Liver (tissue), 3 donors: ENCODE results near the gene C4orf54.

Experiments used
- CTCF ChIP-seq: fragments of 150-350 bp; IDR thresholded peaks from 2 replicates; pipeline ENCODE4 v1.5.1; 2017; ENCODE audit warnings: improper control_type of control experiment, low read depth, low read length; ENCODE audit not compliant: missing input control
- EGR1 ChIP-seq, 2 donors: IDR thresholded peaks; 2 replicates each; pipeline ENCODE4 v1.6.1; 2016 to 2018; ENCODE audit warnings: antibody characterized with exemption in 2 of 2, low read depth in 2 of 2
- JUND ChIP-seq, 2 donors: IDR thresholded peaks; 2 replicates each; pipeline ENCODE4 v1.6.1; 2016; ENCODE audit warnings: antibody characterized with exemption in 2 of 2
- MAX ChIP-seq: IDR thresholded peaks from 2 replicates; pipeline ENCODE4 v1.6.1; 2016; ENCODE audit warnings: antibody characterized with exemption
- RAD21 ChIP-seq, 2 donors: IDR thresholded peaks; 2 replicates each; pipeline ENCODE4 v1.6.1; 2016; ENCODE audit warnings: antibody characterized with exemption in 2 of 2, mild to moderate bottlenecking in 2 of 2
- REST ChIP-seq: IDR thresholded peaks from 2 replicates; pipeline ENCODE4 v1.6.1; 2016; ENCODE audit warnings: antibody characterized with exemption, mild to moderate bottlenecking
- TAF1 ChIP-seq: conservative IDR thresholded peaks from 2 replicates; pipeline ENCODE4 v1.6.1; 2016; ENCODE audit warnings: antibody characterized with exemption, mild to moderate bottlenecking
- ZBTB33 ChIP-seq: IDR thresholded peaks from 2 replicates; pipeline ENCODE4 v1.6.1; 2016; ENCODE audit warnings: antibody characterized with exemption
- donor health status: healthy.
- donor health status: healthy.

GRCh38 chr4:99633772-99634171 is 23.9 kb downstream of the C4orf54 start:
- TF ChIP-seq CTCF = no peak
- TF ChIP-seq RAD21 (IDR thresholded peaks at IDR 0.05) = no peak
- no peak for TF ChIP-seq TAF1
- TF ChIP-seq EGR1 (IDR thresholded peaks at IDR 0.05; ENCODE audit: low read depth in 2 of 2) = no peak
- TF ChIP-seq ZBTB33 = no peak
- TF ChIP-seq JUND (IDR thresholded peaks at IDR 0.05) = no peak
- no peak for TF ChIP-seq MAX
- no peak for TF ChIP-seq REST
